ENCODE measurements around the gene GABRG3.

GABRG3 gene

DNA sequence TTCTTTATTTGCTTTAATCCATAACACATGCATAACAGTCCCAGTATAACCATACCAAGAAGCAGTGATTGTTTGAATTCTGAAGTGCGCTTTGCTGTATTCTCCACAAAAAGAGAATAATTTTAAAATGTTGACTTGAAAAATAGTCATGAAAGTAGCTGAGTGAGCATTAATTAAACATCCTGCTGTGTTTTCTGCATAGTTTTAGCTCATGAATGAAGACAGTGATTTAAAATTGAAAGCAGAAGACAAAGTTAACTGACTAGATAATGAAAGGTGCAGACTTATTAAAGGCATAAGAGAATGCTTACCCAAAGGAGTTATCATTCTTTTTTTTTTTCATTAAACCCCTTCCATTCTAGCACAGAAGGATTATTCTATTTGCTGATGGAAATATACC, 143.5 kb downstream of the GABRG3 start:
- DNase-seq, result no peak

- DNase-seq, result no peak
Observed at GRCh38 chr15:27119695-27120266, 148.8 kb downstream of the GABRG3 start.

DNA sequence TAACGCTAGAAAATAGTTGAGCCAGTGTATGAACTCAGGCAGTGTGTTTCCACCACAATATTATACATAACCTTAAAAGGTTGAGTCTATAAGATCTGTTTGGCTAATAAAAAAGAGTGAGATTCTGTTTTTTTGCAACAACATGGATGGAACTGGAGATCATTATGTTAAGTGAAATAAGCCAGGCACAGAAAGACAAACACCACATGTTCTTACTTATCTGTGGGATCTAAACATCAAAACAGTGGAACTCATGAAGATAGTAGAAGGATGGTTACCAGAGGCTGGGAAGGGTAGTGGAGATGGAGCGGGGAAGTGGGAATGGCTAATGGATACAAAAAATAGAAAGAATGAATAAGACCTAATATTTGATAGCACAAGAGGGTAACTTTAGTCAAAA, 150.7 kb downstream of the GABRG3 start:
- no peak for DNase-seq

GRCh38 chr15:27123291-27123690, 152.3 kb downstream of the GABRG3 start:
- no peak for DNase-seq

DNA sequence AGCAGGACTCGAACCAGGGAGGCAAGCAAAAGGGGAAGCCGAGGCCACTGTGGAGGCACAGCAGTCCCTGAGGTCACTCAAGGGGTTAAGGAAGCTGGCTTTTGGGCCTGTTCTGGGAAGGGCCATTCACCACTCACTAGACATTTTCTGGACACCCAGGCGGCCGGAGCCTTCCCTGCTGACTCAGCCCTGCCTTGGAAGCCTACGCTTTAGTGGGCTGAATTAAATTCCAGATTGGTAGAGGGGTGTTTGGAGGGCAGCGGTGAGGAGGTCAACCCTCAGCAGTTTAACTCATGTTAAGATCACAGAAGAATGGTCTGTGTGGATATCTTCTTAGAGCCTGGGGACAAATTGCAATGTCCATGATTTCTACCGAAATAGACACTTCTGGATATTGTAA, 152.8 kb downstream of the GABRG3 start:
- no peak for DNase-seq

DNA sequence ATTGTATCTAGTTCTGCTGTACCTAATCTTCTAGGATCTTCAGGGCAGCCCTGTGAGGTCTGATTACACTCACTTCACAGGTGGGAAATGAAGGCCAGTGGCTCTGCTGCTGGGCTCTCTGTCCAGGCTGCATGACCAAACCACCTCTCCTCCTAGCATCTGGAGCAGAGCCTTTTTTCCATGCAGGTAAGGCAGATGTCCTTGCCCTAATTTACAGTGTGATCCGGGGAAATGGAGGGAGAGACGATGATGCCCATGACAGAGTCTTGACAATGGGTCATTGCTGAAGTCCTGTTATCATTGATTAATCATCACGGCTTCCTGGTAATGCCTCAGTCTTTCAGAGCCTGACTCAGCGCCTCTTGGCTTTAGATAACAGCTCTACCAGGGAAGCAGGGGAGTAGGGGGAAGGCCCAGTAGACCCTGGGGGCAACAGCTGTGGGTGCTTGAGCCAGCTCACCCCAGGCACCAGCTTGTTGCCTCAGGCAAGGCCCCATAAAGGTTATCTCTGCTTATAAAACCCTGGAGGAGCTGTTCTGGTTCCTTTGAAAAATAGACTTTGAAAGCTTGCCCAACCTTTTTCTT, 153.4 kb downstream of the GABRG3 start:
- no peak for DNase-seq

DNA sequence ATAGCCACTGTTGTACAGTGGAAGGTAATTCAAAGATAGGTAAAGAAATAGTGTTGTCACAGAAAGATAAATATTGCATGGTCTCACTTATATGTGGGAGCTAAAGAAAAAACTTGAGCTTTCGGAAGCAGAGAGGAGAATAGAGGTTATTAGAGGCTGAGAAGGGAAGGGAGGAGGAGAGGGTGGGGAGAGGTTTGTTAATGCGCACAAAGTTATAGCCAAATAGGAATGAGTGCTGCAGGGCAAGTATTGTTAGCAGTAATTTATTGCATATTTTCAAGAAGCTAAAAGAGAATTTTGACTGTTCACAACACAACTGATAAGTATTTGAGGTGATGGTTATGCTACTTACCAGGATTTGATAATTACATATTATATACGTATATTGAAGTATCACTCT, 154.2 kb downstream of the GABRG3 start:
- DNase-seq, result no peak

GRCh38 chr15:27126449-27126848, 155.5 kb downstream of the GABRG3 start:
- no peak for DNase-seq

- DNase-seq, result no peak
Observed at GRCh38 chr15:27127815-27128570, 157.0 kb downstream of the GABRG3 start.

DNA sequence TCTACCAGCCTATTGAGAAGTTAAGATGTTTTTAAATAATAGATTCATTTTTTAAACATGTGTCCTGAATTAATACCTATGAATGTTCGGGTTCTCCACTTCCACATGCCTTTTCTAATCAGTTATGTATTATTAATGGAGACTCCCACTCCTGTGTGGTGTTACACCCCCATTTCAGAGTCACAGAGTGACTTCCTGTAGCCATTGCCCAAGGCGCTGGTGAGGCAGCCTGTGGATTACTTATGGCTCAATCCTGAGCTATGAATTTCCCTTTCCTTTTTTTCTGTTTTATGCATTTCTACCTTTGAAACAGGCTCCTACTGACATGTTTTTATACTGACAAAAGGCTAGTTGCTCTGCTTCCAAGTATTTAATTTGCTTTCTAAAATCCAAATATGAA, 162.3 kb downstream of the GABRG3 start:
- DNase-seq, result no peak

- no peak for DNase-seq
Observed at GRCh38 chr15:27134481-27134880, 163.5 kb downstream of the GABRG3 start.

DNA sequence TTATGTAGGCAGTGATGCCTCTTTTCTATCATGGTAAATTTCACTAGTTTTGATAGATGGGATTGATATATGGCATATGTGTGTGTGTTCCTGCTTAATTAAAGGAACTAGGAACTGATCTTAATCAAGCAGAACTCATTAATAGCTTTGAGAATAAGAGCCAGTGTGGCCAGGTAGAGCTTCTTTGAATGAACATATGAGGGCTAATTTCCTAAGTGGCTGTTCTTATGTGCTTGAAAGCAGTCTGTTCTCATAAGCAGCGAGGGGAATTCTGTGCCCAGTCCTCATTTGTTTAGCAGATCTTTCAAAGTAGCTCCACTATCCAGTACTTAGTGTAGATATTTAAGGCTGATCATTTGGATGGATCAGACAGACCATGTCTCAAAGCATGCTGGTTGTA, 164.2 kb downstream of the GABRG3 start:
- no peak for DNase-seq

GRCh38 chr15:27137127-27137526, 166.1 kb downstream of the GABRG3 start:
- no peak for DNase-seq

DNA sequence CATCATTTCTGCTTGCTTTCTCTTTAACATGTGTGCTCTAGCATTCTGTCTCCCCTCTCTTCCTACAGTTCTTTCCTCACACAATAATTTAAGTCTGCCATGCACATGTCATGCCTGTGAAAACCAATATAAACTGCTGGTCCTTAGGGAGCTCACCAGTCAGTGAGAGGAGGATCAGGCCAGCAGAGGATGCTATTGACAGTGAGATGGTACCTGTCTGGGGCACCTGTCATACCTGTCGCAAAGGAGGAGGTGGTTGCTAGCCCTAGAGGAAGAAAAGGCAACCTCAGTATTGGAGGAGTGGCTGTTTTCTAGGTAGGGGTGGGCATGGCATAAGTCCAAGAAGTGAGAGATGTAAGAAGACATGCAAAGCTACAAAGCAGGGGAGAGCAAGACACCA, 194.6 kb downstream of the GABRG3 start:
- DNase-seq, result no peak

DNA sequence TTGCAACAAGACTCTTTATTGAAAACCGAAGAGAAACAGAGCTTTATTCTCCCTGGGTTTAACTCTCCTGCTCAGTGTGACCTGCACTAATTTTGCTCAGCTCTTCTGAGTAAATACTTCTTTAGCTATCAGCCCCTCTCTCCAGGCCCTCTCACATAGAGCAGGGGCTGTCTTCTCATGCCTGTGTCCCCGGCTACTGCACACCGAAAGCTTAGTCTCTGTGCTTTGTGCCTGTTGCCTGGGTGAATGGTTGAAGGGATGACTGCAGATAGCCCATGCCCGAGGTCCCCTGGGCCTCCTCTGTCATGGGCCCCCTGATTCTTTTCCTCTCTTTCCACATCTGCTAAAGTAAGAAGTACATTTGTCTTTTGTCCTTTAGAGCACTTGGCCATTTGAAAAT, 195.9 kb downstream of the GABRG3 start:
- DNase-seq, result no peak

DNA sequence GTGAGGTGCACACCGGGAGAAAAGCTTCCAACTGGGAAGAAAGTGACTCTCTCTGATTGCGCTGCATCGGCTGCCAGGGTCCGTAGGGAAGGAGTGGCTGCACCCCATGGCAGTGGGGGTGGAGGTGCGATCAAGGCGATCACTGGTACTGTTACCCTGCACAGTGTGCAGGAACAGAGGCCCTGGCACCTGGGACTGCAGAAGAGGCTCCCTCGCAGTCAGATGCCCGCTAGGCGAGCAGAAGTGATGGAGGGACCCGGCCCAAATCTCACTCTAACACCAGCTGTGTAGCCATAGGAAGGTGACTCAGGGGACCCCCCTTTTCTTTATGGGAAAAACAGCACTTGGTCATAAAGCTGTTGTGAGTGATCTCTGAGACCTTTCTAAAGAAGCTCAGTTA, 196.8 kb downstream of the GABRG3 start:
- no peak for DNase-seq

- no peak for DNase-seq
Observed at GRCh38 chr15:27170851-27171250, 199.9 kb downstream of the GABRG3 start.

DNA sequence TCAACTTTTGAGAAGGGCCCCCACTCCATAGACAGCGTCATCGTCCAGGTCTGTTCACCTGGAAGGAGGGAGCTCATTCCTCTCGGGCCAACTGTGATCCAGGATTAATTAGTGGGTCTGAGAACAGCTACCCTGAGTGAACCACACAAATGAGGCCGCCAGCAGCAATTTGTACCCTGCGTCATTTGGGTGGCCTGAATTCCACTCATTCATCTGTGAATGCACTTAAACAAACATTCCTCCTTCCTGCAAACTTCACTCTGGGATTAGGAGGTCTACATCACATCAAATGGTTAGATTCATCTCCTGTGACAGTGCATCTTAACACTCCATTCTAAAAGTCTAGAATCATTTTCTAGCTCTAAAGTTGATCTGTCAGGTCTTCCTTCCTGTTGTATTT, 201.8 kb downstream of the GABRG3 start:
- DNase-seq, result no peak

GRCh38 chr15:27175472-27176153, 204.6 kb downstream of the GABRG3 start:
- DNase-seq, result no peak

DNA sequence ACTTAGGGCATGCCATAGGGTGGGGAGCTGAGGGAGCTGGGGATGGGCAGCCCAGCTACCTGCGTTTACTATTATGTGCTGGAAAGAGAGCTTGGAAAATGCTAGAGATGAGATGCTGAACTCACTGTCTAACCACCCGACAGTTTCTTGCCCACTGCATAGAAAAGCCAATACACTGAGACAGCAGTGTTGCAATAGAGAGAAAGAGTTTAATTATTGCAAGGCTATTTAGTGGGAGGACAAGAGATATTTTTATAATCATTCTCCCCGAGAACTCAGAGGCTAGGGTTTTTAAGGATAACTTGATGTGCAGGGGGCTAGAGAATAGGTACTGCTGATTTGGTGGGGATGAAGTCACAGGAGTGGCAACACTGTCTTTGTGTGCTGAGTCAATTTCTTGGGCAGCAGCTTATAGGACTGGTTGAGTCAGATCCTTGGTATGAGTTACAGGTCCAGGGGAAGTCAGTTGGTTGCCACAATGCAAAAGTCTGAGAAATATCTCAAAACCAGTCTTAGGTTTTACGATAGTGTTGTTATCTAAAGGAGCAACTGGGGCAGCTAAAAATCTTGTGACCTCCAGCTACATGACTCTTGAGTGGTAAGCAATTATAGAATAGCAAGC, 205.9 kb downstream of the GABRG3 start:
- no peak for DNase-seq

GRCh38 chr15:27179789-27180188, 208.8 kb downstream of the GABRG3 start:
- no peak for DNase-seq

- DNase-seq, result no peak
Observed at GRCh38 chr15:27182561-27183110, 211.7 kb downstream of the GABRG3 start.

DNA sequence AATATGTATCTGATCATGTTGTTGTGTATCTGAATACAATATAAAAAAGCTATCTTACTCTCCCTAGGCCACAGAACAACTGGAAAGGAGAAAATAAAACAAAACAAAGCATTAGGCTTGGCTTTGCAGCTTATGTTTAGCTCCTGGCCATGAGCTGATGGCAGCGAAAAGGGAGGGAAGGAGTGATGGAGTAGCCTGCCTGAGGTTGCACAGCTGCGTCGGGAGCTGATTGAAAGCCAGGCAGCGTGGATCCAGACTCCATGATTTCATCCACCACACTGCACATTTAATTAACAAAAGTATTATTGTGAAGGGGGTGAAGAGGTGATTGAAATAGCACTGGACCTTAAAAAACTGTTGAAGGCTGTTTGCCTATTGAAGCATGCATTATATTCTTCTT, 212.2 kb downstream of the GABRG3 start:
- no peak for DNase-seq
